D721Med (cell line): Measurements from ENCODE around the gene GALC.

Experiments
- DNase-seq: peaks from one replicate; pipeline ENCODE4 v3.0.0; 2011; ENCODE audit warnings: low spot score; ENCODE audit not compliant: insufficient read length
- FAIRE-seq: peaks from 2 replicates; lab custom pipeline; 2011; peaks lifted over from hg19 to GRCh38; lab: Jason Lieb, UNC
- TF ChIP-seq, protein P1 (sequence below): IDR thresholded peaks from 2 replicates; pipeline ENCODE4 v1.5.1; 2012; ENCODE audit warnings: mild to moderate bottlenecking, control low read depth; ENCODE audit not compliant: insufficient read depth; ENCODE audit errors: missing control alignments

GALC gene

DNA sequence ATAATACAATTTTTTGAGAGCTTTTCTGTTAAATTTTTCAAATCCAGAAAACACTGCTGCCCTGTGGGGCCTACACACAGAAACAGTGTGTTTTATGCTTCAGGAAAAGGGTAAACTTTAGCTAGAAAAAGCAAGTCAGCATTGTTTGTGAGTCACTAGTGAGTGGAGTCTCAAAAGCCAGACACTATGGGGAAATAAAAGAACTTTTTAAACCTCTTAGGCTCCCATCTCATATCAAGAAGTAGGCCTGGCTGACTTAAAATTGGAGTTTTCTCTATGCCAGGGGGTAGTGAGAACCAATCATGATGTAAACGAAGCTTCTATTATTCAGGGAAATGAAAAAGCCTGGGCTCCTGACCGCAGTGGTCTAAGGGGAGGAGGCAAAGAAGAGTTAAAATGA, 24.6 kb upstream of the GALC start:
- DNase-seq = no peak
- no peak for FAIRE-seq
- TF ChIP-seq, protein P1, sequence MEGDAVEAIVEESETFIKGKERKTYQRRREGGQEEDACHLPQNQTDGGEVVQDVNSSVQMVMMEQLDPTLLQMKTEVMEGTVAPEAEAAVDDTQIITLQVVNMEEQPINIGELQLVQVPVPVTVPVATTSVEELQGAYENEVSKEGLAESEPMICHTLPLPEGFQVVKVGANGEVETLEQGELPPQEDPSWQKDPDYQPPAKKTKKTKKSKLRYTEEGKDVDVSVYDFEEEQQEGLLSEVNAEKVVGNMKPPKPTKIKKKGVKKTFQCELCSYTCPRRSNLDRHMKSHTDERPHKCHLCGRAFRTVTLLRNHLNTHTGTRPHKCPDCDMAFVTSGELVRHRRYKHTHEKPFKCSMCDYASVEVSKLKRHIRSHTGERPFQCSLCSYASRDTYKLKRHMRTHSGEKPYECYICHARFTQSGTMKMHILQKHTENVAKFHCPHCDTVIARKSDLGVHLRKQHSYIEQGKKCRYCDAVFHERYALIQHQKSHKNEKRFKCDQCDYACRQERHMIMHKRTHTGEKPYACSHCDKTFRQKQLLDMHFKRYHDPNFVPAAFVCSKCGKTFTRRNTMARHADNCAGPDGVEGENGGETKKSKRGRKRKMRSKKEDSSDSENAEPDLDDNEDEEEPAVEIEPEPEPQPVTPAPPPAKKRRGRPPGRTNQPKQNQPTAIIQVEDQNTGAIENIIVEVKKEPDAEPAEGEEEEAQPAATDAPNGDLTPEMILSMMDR = no peak

DNA sequence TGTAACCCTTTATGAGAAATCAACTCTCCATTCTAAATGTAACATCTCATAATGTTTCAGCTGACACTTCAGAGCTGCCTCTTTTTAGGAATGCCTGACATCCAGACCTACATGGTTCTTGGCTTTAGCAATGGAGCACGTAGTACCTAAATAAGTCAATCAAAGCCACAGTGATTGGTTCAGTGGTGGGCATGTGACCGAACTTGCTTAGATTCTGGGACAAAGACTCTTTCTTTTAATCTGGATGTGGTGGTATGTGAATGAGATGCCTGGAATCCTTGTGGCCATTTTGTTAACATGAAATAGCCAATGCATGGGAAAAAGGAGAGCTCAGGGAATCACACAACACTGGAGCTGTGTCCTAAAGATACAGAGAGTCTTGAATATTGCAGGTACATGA, 23.8 kb upstream of the GALC start:
- FAIRE-seq = no peak
- DNase-seq = no peak
- TF ChIP-seq, protein P1 = no peak

- DNase-seq (peak; percentile 17), FAIRE-seq (peak; percentile 32)
- TF ChIP-seq, protein P1 = peak; percentile 80
These were observed 20.9 kb upstream of the GALC start for GRCh38 chr14:88013750-88014349.

GRCh38 chr14:88012495-88012894, 19.5 kb upstream of the GALC start:
- FAIRE-seq = no peak
- TF ChIP-seq, protein P1 = no peak

DNA sequence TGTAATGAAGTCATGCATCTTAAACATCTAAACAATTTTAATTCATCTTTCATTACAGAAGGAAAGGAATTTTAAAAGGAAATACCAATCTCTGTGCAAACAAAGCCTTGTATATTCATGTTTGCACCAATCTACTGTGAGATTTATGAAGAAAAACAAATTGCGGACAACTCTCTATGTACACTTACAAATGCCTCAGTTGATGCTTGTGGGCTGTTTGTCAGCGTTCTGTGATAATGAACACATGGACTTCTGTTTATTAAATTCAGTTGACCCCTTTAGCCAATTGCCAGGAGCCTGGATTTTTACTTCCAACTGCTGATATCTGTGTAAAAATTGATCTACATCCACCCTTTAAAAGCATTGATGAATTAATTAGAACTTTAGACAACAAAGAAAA, 17.3 kb upstream of the GALC start:
- TF ChIP-seq, protein P1 = no peak
- FAIRE-seq (no peak), DNase-seq (no peak)

More at GRCh38 chr14:88012495-88012894, 19.5 kb upstream of the GALC start:
- no peak for DNase-seq

DNA sequence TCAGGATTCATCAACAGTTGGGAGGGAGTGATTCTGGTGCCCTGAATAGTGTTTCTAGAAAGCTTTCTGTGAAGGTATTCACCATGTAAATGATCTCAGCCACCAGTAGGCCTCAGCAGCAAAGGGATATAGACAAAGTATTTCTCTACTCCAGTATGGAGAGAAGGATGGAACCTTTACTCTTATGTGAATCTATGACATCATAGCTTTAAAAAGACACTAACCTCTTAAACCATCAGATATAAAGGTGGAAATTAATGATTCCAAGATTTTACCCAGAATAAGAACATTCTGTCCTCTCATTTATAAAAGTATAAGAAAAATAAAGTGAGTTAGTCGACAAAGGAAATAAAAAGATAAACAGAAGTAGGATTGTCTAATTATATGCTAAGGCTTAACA, 16.5 kb upstream of the GALC start:
- TF ChIP-seq, protein P1 = no peak
- FAIRE-seq = no peak
- no peak for DNase-seq

DNA sequence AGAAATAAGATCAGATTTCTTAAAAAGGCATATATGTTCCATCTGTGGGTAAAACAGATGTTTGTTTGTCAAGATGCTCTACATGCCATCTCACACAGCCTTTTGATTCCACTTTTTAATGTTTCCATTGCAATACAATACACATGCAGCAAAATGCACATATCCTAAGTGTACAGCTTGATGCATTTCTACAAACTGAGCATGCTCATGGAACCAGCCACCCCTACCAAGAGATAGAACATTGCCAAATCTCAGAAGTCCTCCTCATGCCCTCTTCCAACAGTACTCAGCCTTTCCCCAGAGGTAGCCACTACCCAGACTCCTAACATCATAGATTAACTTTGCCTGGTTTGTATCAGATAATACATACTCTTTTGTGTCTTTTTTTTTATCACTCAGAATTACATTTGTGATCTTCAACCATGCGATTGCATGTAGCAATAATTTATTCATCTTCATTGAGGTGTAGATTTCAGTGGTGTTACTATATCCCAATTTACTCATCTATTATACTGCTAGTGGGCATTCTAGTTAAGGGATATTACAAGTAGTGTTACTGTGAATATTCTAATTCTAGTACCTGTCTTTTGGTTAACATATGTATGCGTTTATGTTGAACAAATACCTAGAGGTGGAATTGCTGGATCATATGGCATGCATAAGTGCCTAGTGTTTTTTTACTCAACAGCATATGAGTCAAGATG, 15.2 kb upstream of the GALC start:
- TF ChIP-seq, protein P1 = no peak
- DNase-seq (no peak), FAIRE-seq (no peak)
